Panc1 (cell line): Measurements from ENCODE around the gene OPTC.

ENCODE experiments used
- TF ChIP-seq, protein P1 (sequence below): fragments of 450-650 bp; IDR thresholded peaks from 2 replicates; pipeline ENCODE4 v1.5.1; 2017; ENCODE audit warnings: mild to moderate bottlenecking
- TF ChIP-seq, protein P2 (sequence below), 2 experiments: IDR thresholded peaks; 2 replicates each; pipeline ENCODE4 v1.6.1; 2011 to 2012; ENCODE audit warnings: low read depth in 2 of 2, control low read depth in 1 of 2, low read length in 1 of 2, mild to moderate bottlenecking in 1 of 2, moderate library complexity in 1 of 2; ENCODE audit not compliant: insufficient read depth in 1 of 2

DNA sequence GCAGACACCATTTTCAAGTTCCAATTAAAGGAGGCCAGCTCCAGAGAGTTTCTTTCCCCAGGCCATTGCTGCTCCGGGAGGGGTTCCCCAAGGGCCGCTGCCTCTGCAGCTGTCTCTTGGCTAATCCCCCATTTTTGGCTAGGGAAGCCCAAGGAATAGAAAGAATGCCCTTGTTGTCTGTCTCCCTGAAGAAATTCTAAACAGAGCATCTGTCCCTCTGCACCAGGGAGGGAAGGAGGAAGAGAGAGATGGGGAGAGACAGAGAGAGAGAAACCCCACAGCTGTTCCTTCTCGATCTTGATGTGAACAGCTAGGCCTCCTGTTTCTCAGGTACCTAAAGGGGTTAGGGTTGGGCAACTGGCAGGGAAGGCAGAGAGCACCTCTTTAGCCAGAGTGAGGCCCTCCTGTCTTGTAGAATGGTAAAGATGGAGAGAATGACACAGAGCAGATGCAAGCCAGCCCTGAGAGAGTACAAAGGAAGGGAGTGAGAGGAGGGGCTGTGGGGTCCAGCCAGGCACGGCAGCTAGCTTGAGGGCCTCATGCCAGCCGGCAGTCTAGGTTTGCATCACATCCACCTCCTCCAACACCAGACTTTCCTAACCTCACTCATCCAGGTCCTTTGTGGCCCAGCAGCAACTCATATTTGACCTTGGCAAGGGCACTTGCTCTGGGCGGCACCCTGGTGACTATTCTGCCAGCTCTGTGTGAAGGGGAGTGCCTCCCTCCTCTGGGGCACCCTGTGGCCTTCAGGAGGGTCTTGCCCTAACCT is 13.1 kb downstream of the OPTC start:
- TF ChIP-seq, protein P1, sequence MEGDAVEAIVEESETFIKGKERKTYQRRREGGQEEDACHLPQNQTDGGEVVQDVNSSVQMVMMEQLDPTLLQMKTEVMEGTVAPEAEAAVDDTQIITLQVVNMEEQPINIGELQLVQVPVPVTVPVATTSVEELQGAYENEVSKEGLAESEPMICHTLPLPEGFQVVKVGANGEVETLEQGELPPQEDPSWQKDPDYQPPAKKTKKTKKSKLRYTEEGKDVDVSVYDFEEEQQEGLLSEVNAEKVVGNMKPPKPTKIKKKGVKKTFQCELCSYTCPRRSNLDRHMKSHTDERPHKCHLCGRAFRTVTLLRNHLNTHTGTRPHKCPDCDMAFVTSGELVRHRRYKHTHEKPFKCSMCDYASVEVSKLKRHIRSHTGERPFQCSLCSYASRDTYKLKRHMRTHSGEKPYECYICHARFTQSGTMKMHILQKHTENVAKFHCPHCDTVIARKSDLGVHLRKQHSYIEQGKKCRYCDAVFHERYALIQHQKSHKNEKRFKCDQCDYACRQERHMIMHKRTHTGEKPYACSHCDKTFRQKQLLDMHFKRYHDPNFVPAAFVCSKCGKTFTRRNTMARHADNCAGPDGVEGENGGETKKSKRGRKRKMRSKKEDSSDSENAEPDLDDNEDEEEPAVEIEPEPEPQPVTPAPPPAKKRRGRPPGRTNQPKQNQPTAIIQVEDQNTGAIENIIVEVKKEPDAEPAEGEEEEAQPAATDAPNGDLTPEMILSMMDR = no peak
- TF ChIP-seq, protein P2, sequence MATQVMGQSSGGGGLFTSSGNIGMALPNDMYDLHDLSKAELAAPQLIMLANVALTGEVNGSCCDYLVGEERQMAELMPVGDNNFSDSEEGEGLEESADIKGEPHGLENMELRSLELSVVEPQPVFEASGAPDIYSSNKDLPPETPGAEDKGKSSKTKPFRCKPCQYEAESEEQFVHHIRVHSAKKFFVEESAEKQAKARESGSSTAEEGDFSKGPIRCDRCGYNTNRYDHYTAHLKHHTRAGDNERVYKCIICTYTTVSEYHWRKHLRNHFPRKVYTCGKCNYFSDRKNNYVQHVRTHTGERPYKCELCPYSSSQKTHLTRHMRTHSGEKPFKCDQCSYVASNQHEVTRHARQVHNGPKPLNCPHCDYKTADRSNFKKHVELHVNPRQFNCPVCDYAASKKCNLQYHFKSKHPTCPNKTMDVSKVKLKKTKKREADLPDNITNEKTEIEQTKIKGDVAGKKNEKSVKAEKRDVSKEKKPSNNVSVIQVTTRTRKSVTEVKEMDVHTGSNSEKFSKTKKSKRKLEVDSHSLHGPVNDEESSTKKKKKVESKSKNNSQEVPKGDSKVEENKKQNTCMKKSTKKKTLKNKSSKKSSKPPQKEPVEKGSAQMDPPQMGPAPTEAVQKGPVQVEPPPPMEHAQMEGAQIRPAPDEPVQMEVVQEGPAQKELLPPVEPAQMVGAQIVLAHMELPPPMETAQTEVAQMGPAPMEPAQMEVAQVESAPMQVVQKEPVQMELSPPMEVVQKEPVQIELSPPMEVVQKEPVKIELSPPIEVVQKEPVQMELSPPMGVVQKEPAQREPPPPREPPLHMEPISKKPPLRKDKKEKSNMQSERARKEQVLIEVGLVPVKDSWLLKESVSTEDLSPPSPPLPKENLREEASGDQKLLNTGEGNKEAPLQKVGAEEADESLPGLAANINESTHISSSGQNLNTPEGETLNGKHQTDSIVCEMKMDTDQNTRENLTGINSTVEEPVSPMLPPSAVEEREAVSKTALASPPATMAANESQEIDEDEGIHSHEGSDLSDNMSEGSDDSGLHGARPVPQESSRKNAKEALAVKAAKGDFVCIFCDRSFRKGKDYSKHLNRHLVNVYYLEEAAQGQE (IDR thresholded peaks at IDR 0.05; ENCODE audit: insufficient read depth in 1 of 2, low read depth in 2 of 2, low read length in 1 of 2) = no peak
